Measurements from ENCODE around the gene VAV3. TPM values are rescaled to one million over a fixed set of nuclear protein-coding genes. Genes with fewer than 3 reads are reported as not detected.

Gene VAV3
- total RNA-seq, 1 experiment from 2014 or later, result not detected

DNA sequence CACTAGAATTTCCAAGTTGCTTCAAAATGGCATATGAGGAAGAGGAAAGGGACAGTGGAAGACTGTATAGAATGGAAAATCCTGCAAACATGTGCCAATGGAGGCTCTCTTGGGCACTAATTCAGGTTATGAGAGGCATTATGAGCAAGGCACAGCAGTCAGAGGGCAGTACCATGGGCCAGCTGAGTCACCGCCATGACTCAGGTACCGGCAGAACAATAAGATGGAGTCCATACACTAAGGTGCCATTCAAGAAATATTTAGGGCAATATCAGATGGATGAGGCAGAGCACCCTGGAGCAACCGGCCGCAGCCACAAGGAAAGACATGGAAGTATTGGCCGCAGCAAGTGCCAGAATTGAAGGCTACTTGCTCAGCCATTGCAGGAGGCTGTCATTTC, 25.6 kb upstream of the VAV3 start:
- Histone ChIP-seq H3K4me3 (replicated peaks in 1 of 2; ENCODE audit: low read depth in 1 of 2, low read length in 2 of 2) (no peak overlapping the region), H3K4me1 (ENCODE audit: control insufficient read depth in 1 of 2, insufficient read depth in 2 of 2, low read length in 2 of 2) (no peaks in the 10 kb centered on the region), H2AFZ (ENCODE audit: low read depth, low read length, poor library complexity, severe bottlenecking) (no peak overlapping the region), H3K27ac (ENCODE audit: low read depth, low read length) (no peak overlapping the region), H3K9ac (ENCODE audit: low read length) (no peak overlapping the region), H3K27me3 (ENCODE audit: insufficient read depth, low read length) (no peaks in the 10 kb centered on the region), H3K9me3 (ENCODE audit: control insufficient read depth in 1 of 2, insufficient read depth in 1 of 2, low read depth in 1 of 2, low read length in 2 of 2) (no peaks in the 10 kb centered on the region), H3K36me3 (ENCODE audit: control insufficient read depth in 1 of 2, insufficient read depth in 2 of 2, low read length in 2 of 2) (no peaks in the 10 kb centered on the region), H3K4me2 (ENCODE audit: low read length) (no peak overlapping the region), H3K79me2 (ENCODE audit: insufficient read depth, low read length) (no peaks in the 10 kb centered on the region), H3K9me2 (ENCODE audit: insufficient read depth) (no peaks in the 10 kb centered on the region), H4K20me1 (ENCODE audit: insufficient read depth) (no peaks in the 10 kb centered on the region)
- TF ChIP-seq JUND (IDR thresholded peaks at IDR 0.05), result no peak
- TF ChIP-seq SIN3A (IDR thresholded peaks at IDR 0.05; ENCODE audit: low read depth), result no peak
- TF ChIP-seq, protein P1, sequence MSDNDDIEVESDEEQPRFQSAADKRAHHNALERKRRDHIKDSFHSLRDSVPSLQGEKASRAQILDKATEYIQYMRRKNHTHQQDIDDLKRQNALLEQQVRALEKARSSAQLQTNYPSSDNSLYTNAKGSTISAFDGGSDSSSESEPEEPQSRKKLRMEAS (IDR thresholded peaks at IDR 0.05), result no peak
- TF ChIP-seq FOSL1 (IDR thresholded peaks at IDR 0.05; ENCODE audit: low read depth), result no peak
- TF ChIP-seq EZH2 (IDR thresholded peaks at IDR 0.05), result no peak
- TF ChIP-seq EZH2phosphoT487 (IDR thresholded peaks at IDR 0.05; ENCODE audit: borderline replicate concordance), result no peak
- no peak for TF ChIP-seq CEBPB (IDR thresholded peaks at IDR 0.05; ENCODE audit: low read depth)
- TF ChIP-seq ZNF274 (IDR thresholded peaks at IDR 0.05; ENCODE audit: low read depth, low read length), result no peak
- TF ChIP-seq YY1 (IDR thresholded peaks at IDR 0.05; ENCODE audit: extremely low read depth, insufficient replicate concordance, low read depth, low read length), result no peak
- TF ChIP-seq POLR2AphosphoS5 (IDR thresholded peaks at IDR 0.05; ENCODE audit: low read depth, low read length), result no peak
- TF ChIP-seq ZBTB33 (IDR thresholded peaks at IDR 0.05; ENCODE audit: extremely low read depth, insufficient replicate concordance, low read length), result no peak
- TF ChIP-seq, protein P2, sequence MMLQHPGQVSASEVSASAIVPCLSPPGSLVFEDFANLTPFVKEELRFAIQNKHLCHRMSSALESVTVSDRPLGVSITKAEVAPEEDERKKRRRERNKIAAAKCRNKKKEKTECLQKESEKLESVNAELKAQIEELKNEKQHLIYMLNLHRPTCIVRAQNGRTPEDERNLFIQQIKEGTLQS (IDR thresholded peaks at IDR 0.05), result no peak
- TF ChIP-seq TCF7L2 (IDR thresholded peaks at IDR 0.05; ENCODE audit: borderline replicate concordance, extremely low read depth, insufficient read depth, insufficient read length), result no peak
- no peak for TF ChIP-seq EGR1 (IDR thresholded peaks at IDR 0.05; ENCODE audit: low read depth)
- no peak for TF ChIP-seq SP1 (IDR thresholded peaks at IDR 0.05; ENCODE audit: low read depth)
- no peak for TF ChIP-seq CBX3 (IDR thresholded peaks at IDR 0.05; ENCODE audit: low read depth)
- TF ChIP-seq SRF (IDR thresholded peaks at IDR 0.05; ENCODE audit: low read depth), result no peak
- no peak for TF ChIP-seq ZFX (IDR thresholded peaks at IDR 0.05)
- TF ChIP-seq, protein P3, sequence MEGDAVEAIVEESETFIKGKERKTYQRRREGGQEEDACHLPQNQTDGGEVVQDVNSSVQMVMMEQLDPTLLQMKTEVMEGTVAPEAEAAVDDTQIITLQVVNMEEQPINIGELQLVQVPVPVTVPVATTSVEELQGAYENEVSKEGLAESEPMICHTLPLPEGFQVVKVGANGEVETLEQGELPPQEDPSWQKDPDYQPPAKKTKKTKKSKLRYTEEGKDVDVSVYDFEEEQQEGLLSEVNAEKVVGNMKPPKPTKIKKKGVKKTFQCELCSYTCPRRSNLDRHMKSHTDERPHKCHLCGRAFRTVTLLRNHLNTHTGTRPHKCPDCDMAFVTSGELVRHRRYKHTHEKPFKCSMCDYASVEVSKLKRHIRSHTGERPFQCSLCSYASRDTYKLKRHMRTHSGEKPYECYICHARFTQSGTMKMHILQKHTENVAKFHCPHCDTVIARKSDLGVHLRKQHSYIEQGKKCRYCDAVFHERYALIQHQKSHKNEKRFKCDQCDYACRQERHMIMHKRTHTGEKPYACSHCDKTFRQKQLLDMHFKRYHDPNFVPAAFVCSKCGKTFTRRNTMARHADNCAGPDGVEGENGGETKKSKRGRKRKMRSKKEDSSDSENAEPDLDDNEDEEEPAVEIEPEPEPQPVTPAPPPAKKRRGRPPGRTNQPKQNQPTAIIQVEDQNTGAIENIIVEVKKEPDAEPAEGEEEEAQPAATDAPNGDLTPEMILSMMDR (IDR thresholded peaks at IDR 0.05 in 2 of 3, conservative IDR thresholded peaks at IDR 0.05 in 1 of 3; ENCODE audit: borderline replicate concordance in 1 of 3, insufficient read depth in 1 of 3, low read depth in 2 of 3, low read length in 2 of 3), result no peak
- intact Hi-C loops (cut with micrococcal nuclease), result no loop called here
- no peak for ATAC-seq
- CTCF ChIA-PET, result no interaction called here
- RAD21 ChIA-PET (ENCODE audit: low non-redundant PET in 1 of 2, low total read pairs in 2 of 2, uncharacterized antibody in 2 of 2, unreplicated experiment in 2 of 2), result no interaction called here
- POLR2A ChIA-PET, result no interaction called here
- BruUV-seq (replicated peaks), result no TSS peak
- DNase-seq (ENCODE audit: low read depth, low spot score), result no peak
